COLO668 (cell line): ENCODE data around the gene SLC7A9.

Source experiments
- DNase-seq: peaks from one replicate; lab custom pipeline; 2025; ENCODE audit not compliant: unreplicated experiment; lab: John Stamatoyannopoulos, UW

Gene SLC7A9

DNA sequence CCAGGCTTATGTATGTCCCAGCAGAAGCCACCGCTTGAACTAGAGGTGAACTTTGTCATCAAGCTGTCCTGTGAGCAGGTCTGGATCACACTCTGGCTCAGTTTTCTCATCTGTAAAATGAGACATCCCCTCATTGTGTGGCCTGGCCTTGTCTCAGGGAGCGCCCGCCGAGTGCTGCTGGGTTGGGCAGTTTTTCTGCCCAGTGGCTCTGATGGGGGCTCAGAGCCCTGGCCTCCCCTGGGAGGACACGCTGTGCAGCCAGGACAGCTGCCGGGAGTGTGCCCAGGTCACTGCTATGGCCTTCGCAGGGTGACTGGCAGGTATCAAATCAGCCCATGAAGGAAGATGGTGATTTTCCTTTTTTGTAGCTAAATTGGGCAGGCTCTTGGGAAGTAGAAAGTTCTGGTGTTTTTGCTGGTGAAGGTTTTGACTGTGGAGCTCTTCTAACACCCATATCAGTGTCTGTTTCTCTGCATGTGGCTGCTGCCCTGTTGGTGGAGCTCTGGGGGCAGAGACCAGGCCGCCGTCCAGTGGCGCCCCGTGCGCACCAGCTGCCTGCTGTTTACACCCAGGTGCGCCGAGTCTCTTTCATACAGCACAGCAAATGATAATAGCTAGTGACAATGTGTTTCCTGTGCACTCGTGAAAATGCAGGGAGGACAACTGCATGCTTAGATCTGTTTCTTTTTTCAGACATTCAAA lies 40.8 kb downstream of the SLC7A9 start:
- peak; percentile 72 for DNase-seq

- DNase-seq: no peak
Observed at GRCh38 chr19:32828139-32828538, 41.4 kb downstream of the SLC7A9 start.

DNA sequence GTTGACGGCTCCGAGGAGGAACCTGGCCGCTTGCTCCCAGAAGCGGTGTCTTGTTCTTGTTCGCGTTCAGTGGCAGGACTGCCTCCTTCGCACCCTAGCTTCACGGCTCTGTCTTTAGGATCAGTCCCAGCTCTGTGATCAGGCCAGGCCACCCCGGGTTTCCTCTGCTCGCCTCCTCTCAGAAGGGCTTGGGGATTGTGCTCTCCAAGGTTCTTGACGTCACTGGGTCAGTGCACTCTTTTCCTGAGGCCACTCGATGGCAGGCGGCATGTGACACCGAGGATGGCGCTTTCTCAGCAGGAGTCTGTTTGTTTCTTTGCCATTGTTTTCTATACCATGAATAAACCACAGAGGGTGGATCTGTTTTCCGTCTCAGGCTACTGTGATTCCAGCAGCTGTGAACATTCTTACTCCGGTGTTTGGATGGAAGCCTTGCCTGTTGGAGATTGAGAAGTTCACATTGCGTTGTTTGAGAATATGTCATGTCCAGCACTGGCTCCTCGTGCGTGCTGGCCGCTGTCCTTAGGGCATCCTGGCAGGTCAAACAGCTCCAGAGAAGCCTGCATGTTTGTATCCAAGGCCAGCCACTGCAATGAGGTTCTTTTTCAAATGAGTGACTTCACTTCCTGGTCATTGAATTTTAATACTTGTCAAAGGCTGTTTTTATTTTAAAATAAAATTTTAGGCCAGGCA lies 44.5 kb downstream of the SLC7A9 start:
- DNase-seq: peak; percentile 21

- peak; percentile 8 for DNase-seq
Observed at GRCh38 chr19:32824191-32824751, 45.3 kb downstream of the SLC7A9 start.

DNA sequence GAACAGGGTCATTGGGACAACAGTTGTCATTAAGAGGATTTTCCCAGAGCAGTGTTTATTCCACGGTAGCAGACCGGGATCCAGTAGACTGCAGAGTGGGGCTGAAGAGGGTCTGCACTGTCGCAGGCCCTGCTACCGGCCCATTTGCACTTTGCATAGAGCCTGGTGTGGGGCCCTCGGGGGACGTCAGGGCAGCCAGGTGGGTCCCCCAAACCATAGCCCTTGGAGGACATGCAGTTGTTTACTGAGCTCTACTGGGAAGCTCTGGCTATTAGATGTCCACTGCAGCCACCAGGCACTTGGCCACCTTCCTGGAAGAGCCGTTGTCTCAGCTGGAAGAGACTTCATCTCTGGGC lies 45.8 kb downstream of the SLC7A9 start:
- DNase-seq: no peak

- DNase-seq: no peak
Observed at GRCh38 chr19:32822916-32823746, 46.4 kb downstream of the SLC7A9 start.

- peak; percentile 16 for DNase-seq
Observed at GRCh38 chr19:32819419-32820400, 49.9 kb downstream of the SLC7A9 start.

GRCh38 chr19:32818536-32818935 lies 51.0 kb downstream of the SLC7A9 start:
- DNase-seq: peak; percentile 7

DNA sequence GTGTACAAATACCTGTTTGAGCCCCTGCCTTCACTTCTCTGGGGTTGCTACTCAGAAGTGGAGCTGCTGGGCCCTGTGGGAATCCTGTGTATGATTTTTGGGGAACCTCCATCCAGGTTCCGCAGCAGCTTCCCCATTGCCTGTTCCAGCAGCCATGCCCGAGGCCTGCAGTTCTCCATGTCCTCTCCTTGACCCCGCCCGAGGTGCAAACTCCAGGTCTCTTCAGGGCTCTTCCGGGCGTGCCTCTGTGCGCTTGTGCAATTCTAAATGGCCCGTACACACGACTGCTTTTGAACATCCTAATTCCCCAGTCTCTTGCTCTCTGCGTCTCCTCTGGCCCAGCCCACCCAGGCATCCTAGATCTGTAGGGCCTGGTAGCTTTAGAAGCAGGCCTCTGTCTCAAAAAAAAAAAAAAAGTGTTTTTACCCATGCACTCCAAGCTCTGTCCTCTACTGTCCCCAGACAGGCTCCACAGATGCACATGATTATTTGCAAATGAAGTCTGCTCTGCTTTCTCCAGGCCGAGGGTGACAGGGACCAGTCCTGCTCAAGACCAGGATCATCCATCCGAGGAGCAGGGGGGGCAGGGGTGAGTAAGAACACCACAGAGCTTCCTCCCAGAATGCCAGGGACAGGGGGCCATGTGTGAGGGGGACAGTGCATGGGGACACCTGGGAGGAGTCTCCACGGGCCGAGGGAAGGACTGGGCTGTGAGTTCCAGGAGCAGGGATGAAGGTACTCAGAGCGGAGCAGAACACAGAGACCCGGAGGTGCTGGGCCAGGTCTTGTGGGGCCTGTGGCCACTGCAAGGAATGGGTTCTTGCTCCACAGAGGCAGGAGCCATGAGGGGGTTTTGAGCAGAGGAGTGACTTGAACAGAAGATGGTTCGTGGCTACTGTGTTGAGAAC lies 51.7 kb downstream of the SLC7A9 start:
- peak; percentile 63 for DNase-seq

- DNase-seq: peak; percentile 21
Observed at GRCh38 chr19:32816555-32817099, 52.9 kb downstream of the SLC7A9 start.

DNA sequence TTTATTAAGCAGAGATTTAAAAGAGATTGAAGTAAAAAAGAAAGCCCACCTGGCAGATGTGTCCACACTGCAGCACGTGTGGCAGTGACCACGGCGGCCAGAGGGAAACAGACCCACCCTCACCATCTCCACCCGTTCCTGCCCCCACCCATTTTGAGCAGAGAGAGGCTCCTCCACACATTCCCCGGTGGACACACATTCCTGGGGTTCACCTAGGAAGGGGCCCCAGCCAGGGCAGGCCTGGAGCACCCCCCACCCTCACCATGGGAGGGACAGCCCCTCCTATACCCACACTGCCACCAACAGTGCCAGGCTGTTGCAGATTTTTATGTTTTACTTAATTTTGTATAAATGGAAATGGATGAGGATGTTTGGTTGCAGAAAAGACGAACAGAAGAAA lies 54.9 kb downstream of the SLC7A9 start:
- DNase-seq: no peak

- no peak for DNase-seq
Observed at GRCh38 chr19:32813862-32814425, 55.6 kb downstream of the SLC7A9 start.

GRCh38 chr19:32812571-32812970 lies 57.0 kb downstream of the SLC7A9 start:
- no peak for DNase-seq

- no peak for DNase-seq
Observed at GRCh38 chr19:32812036-32812435, 57.5 kb downstream of the SLC7A9 start.

DNA sequence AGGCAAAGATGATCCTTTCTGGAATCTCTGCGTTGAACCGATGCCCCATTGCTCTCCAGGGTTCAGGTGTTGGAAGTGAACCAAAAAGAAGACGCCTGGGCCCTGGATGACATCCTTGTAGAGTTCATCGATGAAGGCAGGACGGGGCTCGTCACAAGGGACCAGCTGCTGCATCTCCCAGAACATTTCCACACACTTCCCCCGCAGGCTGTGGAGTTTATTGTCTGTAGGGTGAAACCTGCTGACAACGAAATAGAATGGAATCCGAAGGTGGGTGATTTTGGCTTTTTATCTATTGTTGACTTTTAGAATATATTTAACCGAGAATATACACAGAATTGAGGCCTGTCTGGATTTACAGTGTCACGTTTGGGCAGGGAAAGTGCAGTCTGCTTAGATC lies 58.4 kb downstream of the SLC7A9 start:
- no peak for DNase-seq

GRCh38 chr19:32810452-32810851 lies 59.1 kb downstream of the SLC7A9 start:
- no peak for DNase-seq

DNA sequence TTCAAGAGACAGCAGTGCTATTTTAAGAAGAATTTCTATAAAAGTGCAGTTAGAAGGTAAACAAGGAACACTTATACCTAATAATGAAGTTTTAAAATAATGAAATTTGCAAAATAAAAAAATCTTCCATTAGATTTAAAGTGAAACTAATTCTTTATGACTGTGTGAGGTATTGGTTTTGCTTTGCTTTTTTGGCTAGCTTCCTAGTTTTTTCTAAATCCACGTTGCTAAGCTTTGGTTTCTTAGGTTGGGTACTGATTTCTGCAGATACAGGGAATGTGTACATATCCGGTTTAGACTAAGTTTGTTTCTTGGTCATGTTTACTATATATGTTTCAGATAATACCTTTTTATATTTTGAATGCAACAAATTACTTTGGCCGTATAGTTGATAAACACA lies 59.8 kb downstream of the SLC7A9 start:
- DNase-seq: no peak

DNA sequence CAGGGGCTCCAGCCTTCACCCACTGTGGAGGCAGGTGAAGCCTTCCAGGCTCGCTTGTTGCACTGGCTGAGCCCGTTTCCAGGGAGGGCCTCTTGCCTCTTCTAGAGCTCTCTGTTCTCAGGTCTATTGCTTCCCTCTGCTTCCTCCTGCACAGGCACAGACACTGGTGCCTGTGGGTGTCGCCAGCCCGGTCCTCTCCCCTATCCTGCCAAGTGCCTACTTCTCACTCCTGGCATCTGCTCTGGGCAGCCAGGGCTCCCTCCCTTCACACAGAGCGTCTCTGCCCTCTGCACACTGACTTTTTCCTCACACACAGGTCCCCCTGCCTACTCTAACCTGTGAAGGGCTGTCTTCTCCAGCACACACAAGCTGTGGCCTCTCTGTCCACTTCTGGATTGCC lies 60.3 kb downstream of the SLC7A9 start:
- no peak for DNase-seq

- DNase-seq: no peak
Observed at GRCh38 chr19:32808236-32808635, 61.3 kb downstream of the SLC7A9 start.
